Dermis blood vessel endothelial cell (primary cell): Measurements from ENCODE around the gene TPPP3. TPM values are rescaled to one million over a fixed set of nuclear protein-coding genes. Genes with fewer than 3 reads are reported as not detected.
"Not testable (repeated sequence)": the region's sequence is repeated elsewhere in the genome, so short reads cannot be mapped to it uniquely, and the experiment has no call there.

ENCODE experiments used
- DNase-seq: peaks from one replicate; pipeline ENCODE4 v3.0.0; 2010
- total RNA-seq: library from RNA; depleted of rRNA; stranded (reverse); fragments of >200 nt; gene quantifications from 2 replicates; pipeline ENCODE4 v1.2.3, GENCODE V29; 2014

Gene TPPP3
- total RNA-seq, 1 donor from 2014 or later: not detected

DNA sequence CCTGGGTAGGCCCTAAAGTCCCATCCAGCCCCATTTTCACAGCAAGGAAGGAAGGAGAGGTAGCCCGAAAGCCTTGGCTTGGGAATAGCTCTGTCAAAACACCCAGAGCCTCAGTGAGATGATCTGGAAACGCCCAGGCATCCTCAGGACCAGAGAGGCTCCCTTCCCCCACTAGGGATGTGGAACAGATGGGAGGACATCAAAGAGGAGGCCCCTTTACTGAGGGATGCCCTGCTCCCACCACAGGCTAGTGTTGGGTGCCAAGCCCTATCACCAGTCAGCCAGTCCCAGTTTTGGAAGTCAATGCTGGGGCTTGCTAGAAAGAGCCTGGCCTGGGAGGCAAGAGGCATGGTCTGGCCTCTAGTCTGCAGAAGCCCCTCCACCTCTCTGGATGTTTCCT, 4.7 kb downstream of the TPPP3 start:
- DNase-seq: no peak

DNA sequence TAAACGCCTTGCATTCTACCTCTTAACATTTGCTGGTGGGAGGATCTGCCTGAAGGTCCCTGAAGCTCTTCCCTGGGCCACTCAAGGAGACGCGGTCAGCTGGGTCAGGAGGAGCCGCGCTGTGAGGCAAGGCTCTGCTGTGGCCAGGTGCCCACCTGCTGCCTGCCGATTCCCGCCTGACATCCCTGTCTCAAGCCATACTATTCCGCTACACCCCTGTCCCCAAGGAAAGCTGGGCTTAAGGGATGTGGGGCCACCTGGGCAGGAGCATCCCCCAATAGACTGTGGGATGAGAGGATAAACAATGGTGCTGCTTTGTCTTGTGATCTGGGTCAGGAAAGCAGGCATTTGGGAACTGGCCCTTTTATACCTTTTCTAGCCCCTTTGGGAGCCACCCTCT, 5.1 kb downstream of the TPPP3 start:
- DNase-seq: no peak

DNA sequence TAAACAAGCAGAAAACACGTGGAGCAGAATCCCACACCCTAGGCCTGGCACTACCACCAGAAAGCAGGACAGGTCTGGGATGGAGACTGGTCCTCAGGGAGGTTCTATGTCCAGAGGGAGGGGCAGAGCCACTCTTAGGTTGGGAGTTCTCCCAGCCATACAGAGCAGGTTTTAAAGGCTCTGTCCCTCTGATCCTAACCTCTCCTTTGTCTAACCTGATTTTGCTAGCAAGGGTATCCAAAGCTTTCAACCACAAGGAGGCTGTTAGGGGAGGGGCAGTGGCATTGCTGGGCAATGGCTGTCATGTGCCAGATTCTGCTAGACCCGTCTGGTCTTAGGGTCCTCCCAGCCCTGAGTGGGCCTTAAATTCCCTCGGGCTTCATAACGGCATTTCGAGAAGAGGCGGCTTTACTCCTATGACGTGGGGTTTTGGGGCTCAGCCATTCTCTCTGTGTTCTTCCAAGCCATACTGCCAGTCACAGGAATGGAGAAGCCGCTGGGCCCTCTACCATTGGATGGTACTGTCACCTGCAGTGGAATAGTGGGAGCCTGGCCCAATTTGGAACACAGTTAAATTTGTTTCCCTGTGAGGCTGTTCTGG, 5.7 kb downstream of the TPPP3 start:
- no peak for DNase-seq

DNA sequence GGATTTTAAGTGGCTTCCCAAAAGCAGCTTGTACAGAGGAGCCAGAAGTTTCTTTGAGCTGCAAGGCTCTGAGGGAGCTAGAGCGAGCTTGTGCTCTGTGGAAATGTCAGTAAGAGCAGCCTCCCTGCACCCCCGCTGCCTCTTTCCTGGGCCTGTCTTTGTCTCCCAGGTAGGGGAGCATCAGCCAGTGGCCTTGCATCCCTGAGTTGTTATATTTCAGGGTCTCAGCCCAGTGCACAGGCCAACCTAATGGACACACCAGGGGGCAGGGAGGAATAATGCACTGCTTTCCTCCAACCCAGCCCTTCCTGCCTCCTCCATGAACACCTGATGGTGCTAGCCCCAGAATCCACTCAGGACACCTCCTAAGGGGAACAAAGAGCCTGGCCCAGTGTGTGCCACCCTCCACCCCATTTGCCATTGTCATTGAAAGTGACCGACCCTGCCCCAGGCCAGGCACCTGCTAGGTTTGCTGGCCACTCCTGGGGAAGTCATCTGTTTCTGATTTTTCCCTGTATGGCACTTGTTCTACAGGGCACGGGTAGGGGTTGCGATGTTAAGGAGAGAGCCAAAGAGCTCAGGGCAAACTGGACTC, 6.3 kb downstream of the TPPP3 start:
- DNase-seq: no peak

DNA sequence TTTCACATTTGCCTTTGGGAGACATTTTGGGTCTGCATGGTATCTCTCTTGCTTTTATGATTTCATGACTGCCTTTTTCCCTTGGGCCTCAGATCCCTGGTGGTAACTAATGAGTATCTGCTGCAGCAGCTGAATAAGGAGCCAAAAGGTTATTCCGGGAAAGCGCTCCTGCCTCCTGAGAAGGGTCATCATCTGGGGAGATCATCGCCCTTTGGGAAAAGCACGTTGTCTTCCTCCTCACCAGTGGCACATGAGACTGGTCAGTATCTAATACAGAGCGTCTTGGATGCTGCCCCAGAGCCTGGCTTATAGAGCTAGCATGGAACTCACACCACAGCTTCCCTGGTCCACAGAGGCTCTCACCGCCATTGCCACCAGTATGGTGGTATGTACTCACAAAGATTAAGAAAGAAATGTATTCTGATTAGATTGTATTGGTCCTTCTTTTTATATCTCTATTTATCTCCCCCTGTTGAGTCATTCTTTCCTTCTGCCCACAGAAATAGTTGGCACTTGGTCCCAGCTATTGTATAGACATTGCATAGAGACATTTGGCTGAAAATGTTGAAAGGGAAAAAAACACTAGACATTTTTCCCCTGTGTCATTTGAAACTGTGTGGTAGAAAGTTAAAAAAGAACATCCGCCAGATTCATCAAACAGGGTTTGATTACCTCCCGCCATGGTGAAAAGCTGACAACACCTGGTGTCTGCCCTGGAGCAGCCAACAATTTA, 8.4 kb downstream of the TPPP3 start:
- DNase-seq: peak; percentile 71

DNA sequence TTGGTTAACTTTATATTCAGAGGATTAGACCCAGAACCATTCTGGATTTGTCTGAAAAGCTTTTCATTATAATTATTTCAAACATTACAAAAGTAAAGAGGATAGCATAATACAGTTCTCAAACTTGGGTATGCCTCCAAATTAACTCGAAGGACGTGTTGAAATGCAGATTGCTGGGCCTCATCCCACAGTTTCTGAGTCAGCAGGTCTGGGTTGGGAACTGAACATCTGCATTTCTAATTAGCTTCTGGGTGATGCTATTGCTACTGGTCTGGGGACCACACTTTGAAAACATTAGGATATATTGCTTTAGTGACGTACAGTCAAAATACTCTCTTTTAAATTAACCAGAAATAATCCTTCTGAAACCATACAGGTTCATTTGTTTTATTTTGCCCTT, 10.0 kb downstream of the TPPP3 start:
- no peak for DNase-seq

DNA sequence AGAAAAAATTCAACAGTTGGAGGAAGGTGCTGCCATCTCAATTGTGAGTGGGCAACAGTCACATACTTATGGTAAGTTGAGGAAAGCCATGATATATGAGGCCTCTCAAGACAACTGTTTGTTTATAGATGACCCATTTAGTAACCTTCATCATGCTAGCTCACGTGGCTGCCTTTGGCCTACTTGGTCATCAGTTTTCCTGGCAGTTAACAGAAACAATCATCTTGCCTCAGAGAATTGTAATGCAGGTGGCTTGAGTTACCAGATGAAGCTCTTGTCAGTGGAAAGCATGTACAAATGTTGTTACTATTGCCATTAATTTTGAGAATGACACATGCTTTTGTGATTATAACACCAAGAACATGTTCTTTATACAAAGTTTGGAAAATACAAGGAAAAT, 14.7 kb downstream of the TPPP3 start:
- no peak for DNase-seq

DNA sequence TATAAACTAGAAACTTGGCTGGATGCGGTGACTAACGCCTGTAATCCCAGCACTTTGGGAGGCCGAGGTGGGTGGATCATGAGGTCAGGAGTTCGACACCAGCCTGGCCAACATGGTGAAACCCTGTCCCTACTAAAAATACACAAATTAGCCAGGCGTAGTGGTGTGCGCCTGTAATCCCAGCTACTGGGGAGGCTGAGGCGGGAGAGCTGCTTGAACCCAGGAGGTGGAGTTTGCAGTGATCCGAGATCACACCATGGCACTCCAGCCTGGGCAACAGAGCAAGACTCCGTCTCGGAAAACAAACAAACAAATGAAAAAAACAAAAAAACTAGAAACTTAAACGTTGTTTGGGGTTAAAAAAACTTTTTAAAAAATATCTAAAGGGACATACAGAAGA, 17.3 kb downstream of the TPPP3 start:
- DNase-seq: not testable (repeated sequence)

DNA sequence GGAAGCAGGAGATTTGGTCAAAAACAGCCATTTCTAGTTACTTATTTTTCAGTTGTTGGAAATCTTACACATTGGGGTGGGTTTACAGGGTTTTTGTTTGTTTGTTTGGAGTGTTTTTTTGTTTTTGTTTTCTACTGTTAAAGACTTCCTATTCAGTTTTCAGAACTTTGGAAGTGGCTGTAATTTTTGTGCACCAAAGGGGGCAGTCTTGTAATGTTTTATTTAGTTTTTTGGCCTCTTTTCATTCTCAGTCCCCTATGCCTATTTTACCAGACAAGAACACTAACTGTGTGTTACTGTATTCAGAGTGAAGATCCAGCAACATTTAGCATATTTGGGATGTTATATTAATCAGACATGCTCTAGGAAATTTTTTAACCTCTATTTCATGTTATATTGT, 20.6 kb downstream of the TPPP3 start:
- DNase-seq: peak; percentile 52

DNA sequence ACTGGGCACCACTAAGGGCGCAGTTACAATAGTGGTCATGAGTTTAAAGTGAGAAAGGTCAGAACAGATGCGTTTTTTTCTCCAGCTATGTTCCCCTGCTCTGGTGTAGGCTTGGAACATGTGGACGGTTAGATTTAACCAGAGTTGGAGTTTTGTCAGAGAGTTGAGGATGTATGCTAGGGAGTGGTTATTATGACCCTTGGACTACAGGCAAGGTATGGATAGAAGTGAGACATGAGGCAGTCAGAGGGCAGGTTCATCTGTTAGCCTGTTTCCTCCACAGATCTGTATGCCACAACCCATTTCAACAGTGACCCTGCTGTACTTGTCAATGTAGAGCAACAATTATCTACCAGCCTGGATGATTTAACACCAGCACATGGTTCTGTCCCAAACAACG, 22.6 kb downstream of the TPPP3 start:
- DNase-seq: no peak

DNA sequence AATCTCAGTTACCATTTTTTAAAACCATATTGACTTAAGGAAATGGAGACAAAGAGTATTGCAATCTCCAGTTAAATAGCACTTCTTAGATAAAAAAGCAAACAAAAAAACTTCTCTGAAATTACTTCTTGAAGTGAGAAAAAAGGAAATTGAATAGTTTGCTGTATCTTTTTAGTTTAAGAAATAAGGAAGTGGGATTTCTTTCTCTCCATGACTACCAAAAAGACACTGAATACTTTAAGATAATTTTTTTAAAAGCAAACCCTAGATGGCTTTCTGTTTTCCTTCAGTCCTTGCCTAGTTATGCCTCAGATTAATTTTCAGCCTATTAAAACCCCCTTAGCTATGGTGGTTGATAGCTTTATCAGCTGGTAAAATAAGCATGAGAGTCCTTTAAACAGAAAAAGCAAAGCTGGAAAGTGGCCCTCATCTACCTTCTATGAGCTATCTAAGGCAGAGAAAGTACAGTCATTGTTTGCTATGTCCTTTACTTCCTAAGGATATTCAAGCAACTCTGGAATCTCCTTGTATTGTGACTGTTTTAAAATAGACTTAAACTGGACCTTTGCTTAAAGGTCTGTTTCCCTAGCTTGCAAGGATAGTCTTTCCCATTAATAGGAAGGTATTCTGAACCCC, 28.6 kb downstream of the TPPP3 start:
- peak; percentile 46 for DNase-seq

DNA sequence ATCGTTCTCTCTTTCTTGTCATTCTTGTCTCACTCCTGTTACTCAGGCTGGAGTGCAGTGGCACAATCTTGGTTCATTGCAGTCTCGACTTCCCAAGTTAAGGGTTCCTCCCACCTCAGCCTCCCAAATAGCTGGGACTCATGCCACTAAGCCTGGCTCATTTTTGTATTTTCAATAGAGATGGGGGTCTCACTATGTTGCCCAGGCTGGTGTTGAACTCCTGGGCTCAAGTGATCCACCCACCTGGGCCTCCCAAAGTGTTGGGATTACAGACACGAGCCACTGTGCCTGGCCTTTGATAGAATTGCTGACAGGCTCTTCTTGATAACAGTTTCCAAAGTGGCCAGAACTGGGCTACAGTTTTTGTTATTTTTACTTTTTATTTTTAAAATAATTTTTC, 32.3 kb downstream of the TPPP3 start:
- no peak for DNase-seq

DNA sequence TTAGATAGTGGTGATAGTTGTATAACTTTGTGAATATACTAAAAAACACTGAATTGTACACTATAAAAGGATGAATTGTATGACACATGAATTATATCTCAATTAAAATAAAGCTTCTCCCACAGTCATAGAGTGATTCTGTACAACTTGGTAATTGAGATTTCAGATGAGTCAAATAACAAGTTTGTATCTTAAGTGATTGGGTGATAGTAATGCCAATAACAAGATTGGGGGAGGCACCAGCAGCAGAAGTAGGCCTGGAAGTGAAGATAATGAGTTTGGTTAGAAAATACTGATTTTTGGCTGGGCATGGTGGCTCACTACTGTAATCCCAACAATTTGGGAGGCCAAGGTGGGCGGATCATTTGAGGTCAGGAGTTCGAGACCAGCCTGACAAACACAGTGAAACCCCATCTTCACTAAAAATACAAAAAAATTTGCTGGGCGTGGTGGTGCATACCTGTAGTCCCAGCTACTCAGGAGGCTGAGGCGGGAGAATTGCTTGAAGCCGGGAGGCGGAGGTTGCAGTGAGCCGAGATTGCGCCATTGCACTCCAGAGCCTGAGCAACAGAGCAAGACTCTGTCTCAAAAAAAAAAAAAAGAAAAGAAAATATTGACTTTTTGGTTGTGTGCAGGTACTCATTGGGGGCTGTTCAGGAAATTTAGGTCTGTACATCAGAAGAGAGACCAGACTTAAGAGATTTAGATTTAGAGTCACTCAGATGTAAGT, 33.6 kb downstream of the TPPP3 start:
- not testable (repeated sequence) for DNase-seq

DNA sequence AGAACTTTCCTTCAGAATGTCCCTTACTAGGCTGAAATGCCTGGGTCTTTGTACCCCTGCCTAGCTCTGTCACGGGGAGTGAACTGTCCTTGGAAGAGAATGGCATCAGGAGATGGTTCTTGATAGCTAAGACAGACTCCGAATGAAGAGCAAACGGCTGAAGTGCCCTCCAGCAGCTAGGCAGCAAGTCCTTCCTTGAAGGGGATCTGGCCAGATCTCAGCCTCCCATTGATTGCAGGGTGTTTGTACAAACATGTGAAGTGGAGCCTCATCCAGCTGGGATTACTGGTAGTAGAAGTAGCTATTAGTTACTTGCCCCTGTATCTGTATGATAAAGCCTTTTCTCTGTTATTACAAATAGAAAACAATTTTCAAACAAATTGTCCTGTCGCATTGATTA, 35.7 kb downstream of the TPPP3 start:
- no peak for DNase-seq

DNA sequence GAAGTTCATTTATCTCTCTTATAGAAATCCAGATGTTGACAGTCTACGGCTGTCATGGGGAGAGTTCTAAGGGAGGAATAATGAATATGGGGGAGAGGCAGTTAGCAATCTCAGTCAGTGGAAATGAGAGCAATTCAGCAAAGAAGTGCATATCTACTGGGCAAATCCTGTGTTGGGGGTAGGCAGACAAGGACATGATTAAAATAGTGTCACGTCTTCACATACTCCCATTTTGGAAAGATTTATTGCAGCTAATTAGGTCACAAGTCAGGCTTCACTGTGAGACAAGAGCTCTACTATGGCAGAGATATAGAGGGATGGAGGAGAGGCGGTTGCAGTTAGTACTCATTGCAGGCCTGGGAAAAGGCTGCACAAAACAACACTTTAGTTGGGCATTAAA, 36.9 kb downstream of the TPPP3 start:
- DNase-seq: no peak

DNA sequence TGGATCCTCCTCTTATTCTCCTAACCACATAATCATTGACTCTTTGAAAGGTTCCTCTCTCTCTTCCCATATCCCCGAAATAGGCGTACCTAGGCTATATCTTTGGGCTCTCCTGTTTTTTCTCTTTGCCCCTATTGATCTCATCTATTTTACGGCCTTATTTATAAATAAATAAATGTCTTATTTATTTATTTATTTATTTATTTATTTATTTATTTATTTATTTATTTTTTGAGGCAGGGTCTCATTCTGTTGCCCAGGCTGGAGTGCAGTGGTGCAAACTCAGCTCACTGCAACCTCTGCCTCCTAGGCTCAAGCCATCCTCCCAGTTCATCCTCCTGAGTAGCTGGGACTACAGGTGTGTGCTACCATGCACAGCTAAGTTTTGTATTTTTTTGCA, 40.8 kb downstream of the TPPP3 start:
- DNase-seq: not testable (repeated sequence)

DNA sequence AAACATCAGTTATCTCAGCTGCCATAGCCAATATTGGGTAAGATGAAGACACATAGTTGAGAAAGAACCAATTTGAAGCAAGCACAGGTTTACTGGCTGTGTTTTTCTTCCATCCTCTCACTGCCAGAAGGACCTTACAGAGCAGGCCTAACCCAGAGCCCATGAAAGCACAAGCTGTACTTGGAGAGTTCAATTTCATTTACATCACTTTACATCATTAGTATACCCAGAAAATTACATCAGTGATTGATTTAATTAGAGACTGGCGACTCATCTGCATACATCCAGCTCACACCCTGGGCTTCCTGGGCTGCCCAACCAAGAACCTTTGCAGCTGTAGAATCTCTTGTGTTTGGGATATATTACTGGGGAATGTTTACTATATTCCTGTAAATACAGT, 43.0 kb downstream of the TPPP3 start:
- DNase-seq: no peak

DNA sequence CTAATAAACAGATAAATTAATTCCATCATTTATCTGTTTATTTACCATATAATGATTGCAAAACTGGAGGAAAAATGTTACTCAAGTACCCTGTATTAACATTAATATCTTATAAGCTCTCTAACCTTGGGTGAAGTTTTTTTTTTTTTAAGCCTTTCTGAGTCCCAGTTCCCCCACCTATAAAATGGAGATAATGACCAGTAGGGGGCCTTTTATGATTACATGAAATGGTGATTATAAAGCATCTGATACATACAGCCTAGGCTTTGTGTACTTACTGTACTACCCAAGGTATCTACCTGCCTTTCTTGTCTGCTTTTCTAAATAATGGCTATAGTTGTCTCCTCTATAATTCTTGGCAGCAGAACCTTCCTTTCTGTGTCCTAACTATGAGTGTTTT, 44.1 kb downstream of the TPPP3 start:
- peak; percentile 67 for DNase-seq

DNA sequence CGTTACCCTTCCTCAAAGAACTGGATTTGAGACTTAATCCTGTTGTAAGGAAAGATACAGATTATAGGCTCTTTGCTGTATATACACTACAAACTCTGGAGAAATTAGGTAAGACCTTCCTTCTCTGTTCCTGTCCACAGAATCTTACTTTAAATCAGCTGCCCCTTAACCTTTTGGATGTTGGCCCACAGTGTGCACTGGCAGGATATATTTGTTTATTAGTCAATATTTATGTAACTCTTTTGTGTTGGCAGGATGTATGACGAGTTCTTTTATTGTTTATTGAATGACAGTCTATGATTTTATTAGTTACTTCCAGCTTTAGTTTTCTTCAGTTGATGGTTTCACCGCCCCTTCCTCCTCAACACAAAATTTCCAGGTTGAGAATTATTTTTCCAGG, 47.0 kb downstream of the TPPP3 start:
- peak; percentile 66 for DNase-seq

DNA sequence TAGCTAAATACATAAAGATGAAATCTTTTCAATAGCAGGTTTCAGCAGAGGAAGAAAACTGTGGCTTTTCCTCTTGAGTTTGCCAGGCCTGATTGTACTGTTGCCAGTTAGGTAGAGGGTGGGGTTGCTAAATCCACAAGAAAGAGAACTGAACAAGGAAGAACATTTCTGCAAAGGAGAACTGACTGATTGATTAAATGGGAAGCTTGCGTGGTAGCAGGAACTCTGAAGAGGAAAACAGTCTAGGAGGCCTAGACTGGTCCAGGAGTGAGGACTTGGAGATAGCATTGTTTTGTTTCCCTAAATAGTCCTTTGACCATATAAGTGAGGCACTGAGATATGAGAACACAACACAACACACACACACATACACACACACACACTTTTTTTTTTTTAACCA, 47.9 kb downstream of the TPPP3 start:
- DNase-seq: no peak

DNA sequence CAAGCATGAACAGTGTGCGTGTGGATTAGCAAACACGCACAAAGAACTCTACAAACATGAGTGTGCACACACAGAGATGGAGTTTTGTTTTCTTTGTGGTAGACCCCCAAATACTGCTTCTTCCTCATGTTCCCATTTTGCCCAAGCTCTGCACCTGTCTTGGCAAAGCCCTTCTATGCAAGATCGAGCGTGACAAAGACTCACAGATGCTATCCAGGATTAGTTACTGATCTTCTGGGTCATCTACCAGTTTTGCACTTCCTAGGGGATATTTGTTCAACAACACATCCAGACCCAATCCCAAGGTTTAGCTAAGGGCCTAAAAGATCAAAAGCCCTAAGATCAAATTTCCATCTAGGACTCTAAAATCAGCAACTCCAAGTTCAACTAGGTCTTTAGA, 50.7 kb downstream of the TPPP3 start:
- no peak for DNase-seq

DNA sequence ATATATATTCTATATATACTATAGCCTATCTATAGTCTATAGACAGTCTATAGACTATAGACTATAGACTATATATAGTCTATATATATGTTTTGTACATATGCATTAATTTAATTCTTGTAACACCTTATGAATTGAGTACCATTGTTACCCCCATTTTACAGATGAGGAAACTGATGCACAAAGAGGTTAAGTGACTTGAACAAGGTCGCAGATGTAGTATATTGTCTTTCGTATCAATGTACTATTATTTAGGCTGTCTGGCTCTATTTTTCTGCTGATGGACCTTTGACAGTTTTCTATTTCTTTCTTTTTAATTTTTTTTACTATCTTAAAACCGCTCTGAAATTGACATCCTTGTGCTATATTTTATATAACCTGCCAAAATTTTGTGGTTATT, 52.0 kb downstream of the TPPP3 start:
- DNase-seq: no peak
